Activated CD4-positive, alpha-beta T cell treated with anti-CD3 and anti-CD28 coated beads for 36 hours (primary cell): Measurements from ENCODE around the gene TMC6. TPM values are rescaled to one million over a fixed set of nuclear protein-coding genes. Genes with fewer than 3 reads are reported as not detected.

Experiments
- ATAC-seq: fragments of 200-7000 bp; cut with Tn5 transposase; one replicate; pipeline ENCODE4 v1.10.0; 2021; ENCODE audit warnings: mild to moderate bottlenecking, moderate library complexity
- CTCF ChIA-PET: fragments of 350-600 bp; sonication (Branson Sonifier 250); formaldehyde crosslinking; loops from one replicate; lab custom pipeline; 2021; ENCODE audit warnings: antibody characterized with exemption; lab: Charles Lee
- POLR2A ChIA-PET: fragments of 350-600 bp; sonication (Branson Sonifier 250); formaldehyde crosslinking; loops from one replicate; lab custom pipeline; 2021; ENCODE audit warnings: antibody characterized with exemption, inconsistent platforms; lab: Charles Lee
- DNase-seq: peaks from one replicate; pipeline ENCODE4 v3.0.0-alpha.2; 2020
- H3K27ac Mint-ChIP-seq: one replicate; pipeline ENCODE4 v1.8.0; 2021; ENCODE audit warnings: mixed read lengths
- H3K27me3 Mint-ChIP-seq: one replicate; pipeline ENCODE4 v1.8.0; 2021; ENCODE audit warnings: mixed read lengths
- H3K36me3 Mint-ChIP-seq: one replicate; pipeline ENCODE4 v1.8.0; 2021; ENCODE audit warnings: low read depth, mixed read lengths
- H3K4me1 Mint-ChIP-seq: one replicate; pipeline ENCODE4 v1.8.0; 2021; ENCODE audit warnings: mixed read lengths
- H3K4me3 Mint-ChIP-seq: one replicate; pipeline ENCODE4 v1.8.0; 2021; ENCODE audit warnings: mild to moderate bottlenecking, moderate library complexity, mixed read lengths
- H3K9me3 Mint-ChIP-seq: one replicate; pipeline ENCODE4 v1.8.0; 2021; ENCODE audit warnings: low read depth, mixed read lengths
- intact Hi-C, 2 experiments: fragments of 100-400 bp; cut with DNase I in 1 of 2; cut with micrococcal nuclease in 1 of 2; formaldehyde crosslinking; loops; one replicate each; pipeline versions ENCODE4 v1.14.2 to v1.15.1; 2022 to 2024; cut with DNase I, micrococcal nuclease
- total RNA-seq, 2 experiments: library from RNA; stranded (reverse); gene quantifications; one replicate each; pipeline ENCODE4 v1.2.3, GENCODE V29; 2021

TMC6 gene
- total RNA-seq, 2 experiments from 2014 or later: 138 to 145 TPM

GRCh38 chr17:78127239-78127887 lies 1.2 kb downstream of the TMC6 start:
- H3K27ac Mint-ChIP-seq: peak overlapping the region; percentile 79
- H3K4me1 Mint-ChIP-seq: peaks cover 53% of the 10 kb centered on the region
- ATAC-seq (peak; percentile 27), DNase-seq (peak; percentile 80)
- peaks cover 41% of the 10 kb centered on the region for H3K36me3 Mint-ChIP-seq
- POLR2A ChIA-PET: interaction anchor here (0.5 to 1.4 kb wide), 4 partner anchors 9 to 44 kb away, joined by 3 to 4 read pairs (median 3); no protein-coding TSS in a partner anchor
- no peaks in the 10 kb centered on the region for H3K9me3 Mint-ChIP-seq
- H3K27me3 Mint-ChIP-seq: no peaks in the 10 kb centered on the region
- CTCF ChIA-PET: interaction anchor here (0.9 to 2.5 kb wide), 4 partner anchors 10 to 14 kb away, joined by 3 to 13 read pairs (median 5); no protein-coding TSS in a partner anchor
- peak overlapping the region; percentile 94 for H3K4me3 Mint-ChIP-seq
- intact Hi-C loops: loop anchor here (5.0 to 10.0 kb wide), 2 partner anchors 665 to 673 kb away; no protein-coding TSS in a partner anchor

- Mint-ChIP-seq H3K4me1 (peaks cover 58% of the 10 kb centered on the region), H3K9me3 (no peaks in the 10 kb centered on the region), H3K27ac (peak overlapping the region; percentile 79), H3K27me3 (no peaks in the 10 kb centered on the region), H3K36me3 (peaks cover 42% of the 10 kb centered on the region), H3K4me3 (peak overlapping the region; percentile 94)
- intact Hi-C loops: loop anchor here (5.0 to 10.0 kb wide), 2 partner anchors 665 to 672 kb away; no protein-coding TSS in a partner anchor
- CTCF ChIA-PET: interaction anchor here (1.2 to 2.5 kb wide), 3 partner anchors 10 to 14 kb away, joined by 6 to 13 read pairs (median 9); no protein-coding TSS in a partner anchor
- POLR2A ChIA-PET: interaction anchor here (0.7 kb wide), 1 partner anchor 14 kb away, joined by 4 read pairs; no protein-coding TSS in a partner anchor
- no peak for DNase-seq
- ATAC-seq: no peak
Observed at GRCh38 chr17:78126895-78127238, 1.7 kb downstream of the TMC6 start.

DNA sequence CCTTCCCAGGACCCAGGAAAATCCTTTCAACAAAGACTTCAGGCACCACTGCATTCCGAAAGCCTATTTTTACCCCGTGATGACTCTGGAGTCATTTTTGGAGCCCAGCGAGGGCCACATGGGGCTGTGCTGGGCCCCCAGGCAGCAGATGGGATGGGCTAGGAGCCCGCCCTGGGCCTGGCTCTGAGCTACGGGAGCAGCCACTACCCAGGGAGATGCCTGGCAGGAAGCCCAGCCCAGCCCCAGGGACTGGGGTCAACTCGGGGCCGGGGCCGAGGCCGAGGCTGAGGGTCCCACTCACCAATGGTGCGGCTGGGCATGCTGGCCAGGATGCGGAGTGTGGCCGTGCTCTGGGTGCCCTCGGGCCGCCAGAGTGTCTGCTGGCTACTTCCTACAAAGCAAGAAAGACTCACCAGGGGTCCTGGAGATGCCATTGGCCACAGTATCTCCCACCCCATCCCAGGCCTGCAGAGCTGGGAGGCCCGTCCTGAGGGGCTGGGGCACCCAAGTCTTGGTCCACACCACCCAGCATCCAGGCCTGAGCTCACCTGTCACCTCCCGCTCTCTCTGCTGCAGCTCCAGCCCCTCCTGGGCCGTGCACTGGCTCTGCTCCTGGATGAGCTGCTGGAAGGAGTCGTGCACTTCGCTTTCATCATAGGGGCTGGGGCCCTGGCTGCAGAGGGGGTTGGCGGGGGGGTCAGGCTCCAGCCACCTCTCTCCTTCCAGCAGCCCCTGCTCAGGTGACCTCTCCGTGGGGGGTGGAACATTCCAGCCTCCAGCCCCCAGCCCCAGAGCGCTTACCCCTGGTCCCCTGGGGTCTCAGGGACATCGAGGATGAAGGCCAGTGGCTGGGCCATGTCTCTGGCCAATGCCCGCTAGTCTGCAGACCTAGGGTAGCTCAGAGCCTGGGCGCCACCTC lies 2.3 kb downstream of the TMC6 start:
- DNase-seq (peak; percentile 31), ATAC-seq (no peak)
- peak overlapping the region; percentile 79 for H3K27ac Mint-ChIP-seq
- peaks cover 48% of the 10 kb centered on the region for H3K36me3 Mint-ChIP-seq
- intact Hi-C loops: loop anchor here (5.0 to 10.0 kb wide), 2 partner anchors 664 to 671 kb away; no protein-coding TSS in a partner anchor
- ChIA-PET CTCF (interaction anchor here (0.6 to 2.5 kb wide), 5 partner anchors 11 to 1686 kb away, joined by 3 to 13 read pairs (median 6); no protein-coding TSS in a partner anchor), POLR2A (interaction anchor here (1.0 to 1.4 kb wide), 2 partner anchors 8 to 14 kb away, joined by 3 read pairs; no protein-coding TSS in a partner anchor)
- H3K27me3 Mint-ChIP-seq: no peaks in the 10 kb centered on the region
- H3K9me3 Mint-ChIP-seq: no peaks in the 10 kb centered on the region
- H3K4me1 Mint-ChIP-seq: peaks cover 64% of the 10 kb centered on the region
- peak overlapping the region; percentile 94 for H3K4me3 Mint-ChIP-seq

DNA sequence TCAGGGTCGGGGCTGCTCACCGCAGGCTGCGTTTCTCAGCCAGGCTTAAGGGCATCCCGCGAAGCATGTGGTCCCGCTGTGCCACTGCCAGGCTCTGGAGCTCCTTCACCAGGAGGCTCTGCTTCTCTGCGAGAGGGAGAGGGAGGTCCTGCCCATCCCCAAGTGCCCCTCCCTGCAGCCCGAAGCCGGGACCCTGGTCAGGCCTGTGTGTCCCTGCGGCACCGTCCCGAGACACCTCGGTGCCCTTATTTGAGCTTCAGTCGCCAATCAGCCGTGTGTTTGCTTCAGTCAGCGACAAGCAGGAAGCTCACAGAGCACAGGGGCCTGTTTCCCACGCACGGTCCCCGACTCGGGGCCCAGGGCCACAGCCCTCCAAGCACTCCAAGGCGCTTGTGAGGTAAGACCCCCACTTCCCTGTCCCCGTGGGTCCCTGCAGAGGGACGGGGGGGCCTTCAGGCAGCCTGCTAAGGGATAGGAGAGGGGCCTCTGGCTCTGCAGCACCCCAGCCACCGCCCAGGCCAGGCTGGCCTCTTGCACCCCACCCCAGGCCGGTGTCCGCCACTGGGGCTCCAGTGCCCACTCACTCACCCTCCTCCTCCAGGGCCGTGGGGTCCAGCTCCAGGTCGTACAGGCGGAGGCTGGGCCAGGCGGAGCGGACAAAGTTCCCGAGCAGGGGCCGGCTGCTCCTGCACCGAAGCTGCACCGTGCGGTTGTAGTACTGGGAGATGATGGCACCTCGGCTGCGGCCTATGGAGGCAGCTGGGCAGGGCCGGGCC lies 3.2 kb downstream of the TMC6 start:
- Mint-ChIP-seq H3K4me3 (peak overlapping the region; percentile 94), H3K4me1 (peaks cover 72% of the 10 kb centered on the region), H3K36me3 (peaks cover 50% of the 10 kb centered on the region), H3K9me3 (no peaks in the 10 kb centered on the region), H3K27me3 (no peaks in the 10 kb centered on the region), H3K27ac (peak overlapping the region; percentile 58)
- CTCF ChIA-PET: interaction anchor here (0.6 to 2.1 kb wide), 4 partner anchors 9 to 237 kb away, joined by 3 to 9 read pairs (median 7); no protein-coding TSS in a partner anchor
- no peak for ATAC-seq
- POLR2A ChIA-PET: interaction anchor here (0.6 to 1.4 kb wide), 7 partner anchors 9 to 618 kb away, joined by 3 to 9 read pairs (median 3); no protein-coding TSS in a partner anchor
- peak; percentile 63 for DNase-seq
- intact Hi-C loops: loop anchor here (5.0 to 10.0 kb wide), 2 partner anchors 663 to 671 kb away; no protein-coding TSS in a partner anchor

- no peak for ATAC-seq
- peak overlapping the region; percentile 58 for H3K27ac Mint-ChIP-seq
Observed at GRCh38 chr17:78124836-78125137, 3.8 kb downstream of the TMC6 start.

GRCh38 chr17:78124081-78124835 lies 4.3 kb downstream of the TMC6 start:
- Mint-ChIP-seq H3K27ac (peak overlapping the region; percentile 55), H3K9me3 (no peaks in the 10 kb centered on the region), H3K27me3 (no peaks in the 10 kb centered on the region), H3K4me1 (peaks cover 63% of the 10 kb centered on the region), H3K4me3 (peak overlapping the region; percentile 94), H3K36me3 (peaks cover 51% of the 10 kb centered on the region)
- intact Hi-C loops: loop anchor here in 1 of 2 experiments (1.0 to 10.0 kb wide), 2 partner anchors 8 to 669 kb away; no protein-coding TSS in a partner anchor
- ChIA-PET POLR2A (interaction anchor here (0.6 to 1.4 kb wide), 5 partner anchors 8 to 617 kb away, joined by 3 to 5 read pairs (median 3); no protein-coding TSS in a partner anchor), CTCF (interaction anchor here (1.3 kb wide), 1 partner anchor 10 kb away, joined by 8 read pairs; no protein-coding TSS in a partner anchor)
- ATAC-seq: no peak
- DNase-seq: peak; percentile 34

More at GRCh38 chr17:78124836-78125137, 3.8 kb downstream of the TMC6 start:
- Mint-ChIP-seq H3K4me3 (peak overlapping the region; percentile 94), H3K9me3 (no peaks in the 10 kb centered on the region), H3K27me3 (no peaks in the 10 kb centered on the region), H3K36me3 (peaks cover 50% of the 10 kb centered on the region), H3K4me1 (peaks cover 68% of the 10 kb centered on the region)
- POLR2A ChIA-PET: interaction anchor here (0.6 to 1.4 kb wide), 6 partner anchors 9 to 617 kb away, joined by 3 to 9 read pairs (median 4); no protein-coding TSS in a partner anchor
- DNase-seq: no peak
- CTCF ChIA-PET: interaction anchor here (0.6 to 2.1 kb wide), 3 partner anchors 10 to 238 kb away, joined by 3 to 9 read pairs (median 8); no protein-coding TSS in a partner anchor
- intact Hi-C loops: loop anchor here (1.0 to 10.0 kb wide), 3 partner anchors 8 to 670 kb away; no protein-coding TSS in a partner anchor

DNA sequence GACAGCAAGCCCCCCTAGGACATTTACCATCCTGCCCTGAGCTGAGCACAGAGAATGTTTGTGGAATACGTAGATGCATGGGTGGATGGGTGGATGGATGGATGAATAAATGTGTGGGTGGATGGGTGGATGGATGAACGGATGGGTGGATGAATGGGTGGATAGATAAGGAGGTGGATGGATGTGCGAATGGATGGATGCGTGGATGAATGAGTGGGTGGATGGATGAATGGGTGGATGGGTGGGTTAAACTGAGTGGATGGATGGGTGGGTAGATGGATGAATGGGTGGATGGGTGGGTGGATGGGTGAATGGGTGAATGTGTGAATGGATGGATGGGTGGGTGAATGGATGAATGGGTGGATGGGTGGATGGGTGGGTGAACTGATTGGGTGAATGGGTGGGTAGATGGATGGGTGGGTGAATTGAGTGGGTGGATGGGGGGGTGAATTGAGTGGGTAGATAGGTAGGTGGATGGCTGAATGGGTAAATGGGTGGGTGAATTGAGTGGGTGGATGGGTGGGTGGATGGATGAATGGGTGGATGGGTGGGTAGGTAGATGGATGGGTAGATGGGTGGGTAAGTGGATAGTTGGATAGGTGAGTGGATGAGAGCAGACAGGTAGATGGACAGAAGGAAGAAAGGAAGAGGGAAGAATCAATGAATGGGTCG lies 5.2 kb downstream of the TMC6 start:
- CTCF ChIA-PET: interaction anchor here (2.8 kb wide), 1 partner anchor 12 kb away, joined by 20 read pairs; no protein-coding TSS in a partner anchor
- H3K9me3 Mint-ChIP-seq: no peaks in the 10 kb centered on the region
- POLR2A ChIA-PET: no interaction called here
- intact Hi-C loops: loop anchor here in 1 of 2 experiments (10.0 kb wide), 1 partner anchor 669 kb away; no protein-coding TSS in a partner anchor
- peak overlapping the region; percentile 55 for H3K27ac Mint-ChIP-seq
- peaks cover 60% of the 10 kb centered on the region for H3K4me1 Mint-ChIP-seq
- no peaks in the 10 kb centered on the region for H3K27me3 Mint-ChIP-seq
- H3K4me3 Mint-ChIP-seq: peak overlapping the region; percentile 94
- H3K36me3 Mint-ChIP-seq: peaks cover 53% of the 10 kb centered on the region
- ATAC-seq (no peak), DNase-seq (no peak)

- ChIA-PET CTCF (interaction anchor here (1.4 to 2.8 kb wide), 2 partner anchors 10 to 12 kb away, joined by 3 to 20 read pairs; no protein-coding TSS in a partner anchor), POLR2A (no interaction called here)
- H3K27me3 Mint-ChIP-seq: no peaks in the 10 kb centered on the region
- peak overlapping the region; percentile 42 for H3K27ac Mint-ChIP-seq
- DNase-seq (peak; percentile 47), ATAC-seq (no peak)
- no peaks in the 10 kb centered on the region for H3K9me3 Mint-ChIP-seq
- H3K4me3 Mint-ChIP-seq: peak overlapping the region; percentile 66
- peaks cover 55% of the 10 kb centered on the region for H3K36me3 Mint-ChIP-seq
- peaks cover 63% of the 10 kb centered on the region for H3K4me1 Mint-ChIP-seq
- intact Hi-C loops: loop anchor here in 1 of 2 experiments (10.0 kb wide), 1 partner anchor 668 kb away; no protein-coding TSS in a partner anchor
Observed at GRCh38 chr17:78122931-78123249, 5.7 kb downstream of the TMC6 start.
